B cell (primary cell): ENCODE measurements around the gene TMEM229A. TPM values are rescaled to one million over a fixed set of nuclear protein-coding genes. Genes with fewer than 3 reads are reported as not detected.
"Not testable (repeated sequence)": the region's sequence is repeated elsewhere in the genome, so short reads cannot be mapped to it uniquely, and the experiment has no call there.

ENCODE experiments used
- ATAC-seq: fragments of 200-7000 bp; cut with Tn5 transposase; one replicate; pipeline ENCODE4 v1.10.0; 2021; ENCODE audit warnings: low read depth, mild to moderate bottlenecking, moderate number of reproducible peaks, moderate library complexity
- CTCF ChIA-PET: fragments of 350-600 bp; sonication (Branson Sonifier 250); formaldehyde crosslinking; loops from one replicate; lab custom pipeline; 2021; ENCODE audit warnings: antibody characterized with exemption, inconsistent platforms; lab: Charles Lee
- POLR2A ChIA-PET: fragments of 350-600 bp; sonication (Branson Sonifier 250); formaldehyde crosslinking; loops from one replicate; lab custom pipeline; 2021; ENCODE audit warnings: antibody characterized with exemption; lab: Charles Lee
- DNase-seq: peaks from one replicate; pipeline ENCODE4 v3.0.0; 2013
- H2AFZ ChIP-seq: 2 replicates; pipeline ENCODE4 v1.6.1; 2012; ENCODE audit warnings: mild to moderate bottlenecking, low read depth, low read length; ENCODE audit not compliant: insufficient read depth, poor library complexity, severe bottlenecking
- H3K27ac ChIP-seq, 2 donors: 1 replicate in 1 of 2; 2 replicates in 1 of 2; pipeline ENCODE4 v1.5.1; 2012 to 2013; ENCODE audit warnings: low read length in 2 of 2, mild to moderate bottlenecking in 2 of 2, moderate library complexity in 1 of 2
- H3K27me3 ChIP-seq, 4 experiments: fragments of 200-600 bp in 1 of 4; sonication (generic) in 1 of 4; replicated peaks in 1 of 4; 1 replicate in 2 of 4; 2 replicates in 2 of 4; pipeline versions ENCODE4 v1.6.1 to v1.7.0; 2013 to 2016; ENCODE audit warnings: low read length in 3 of 4, mild to moderate bottlenecking in 2 of 4, mixed read lengths in 1 of 4, moderate library complexity in 1 of 4; ENCODE audit not compliant: insufficient read depth in 4 of 4, control insufficient read depth in 3 of 4; ENCODE audit errors: control extremely low read depth in 1 of 4
- H3K36me3 ChIP-seq, 2 experiments: replicated peaks in 1 of 2; 1 replicate in 1 of 2; 2 replicates in 1 of 2; pipeline versions ENCODE4 v1.6.1 to v1.7.1; 2013; ENCODE audit warnings: low read length in 1 of 2; ENCODE audit not compliant: insufficient read depth in 2 of 2, control insufficient read depth in 1 of 2; ENCODE audit errors: control extremely low read depth in 1 of 2, extremely low read depth in 1 of 2
- H3K4me1 ChIP-seq, 2 donors: fragments of 200-600 bp in 1 of 2; sonication (generic) in 1 of 2; 1 replicate in 1 of 2; 2 replicates in 1 of 2; pipeline versions ENCODE4 v1.5.1 to v1.6.1; 2013 to 2017; ENCODE audit warnings: low read length in 2 of 2; ENCODE audit not compliant: control insufficient read depth in 2 of 2, insufficient read depth in 2 of 2
- H3K4me2 ChIP-seq: replicated peaks from 2 replicates; pipeline ENCODE3; 2012; ENCODE audit warnings: mild to moderate bottlenecking, low read depth, low read length; ENCODE audit not compliant: poor library complexity, severe bottlenecking
- H3K4me3 ChIP-seq, 5 experiments: fragments of 200-600 bp in 1 of 5; sonication (generic) in 1 of 5; 1 replicate in 3 of 5; 2 replicates in 2 of 5; pipeline versions ENCODE4 v1.5.1 to v1.7.0; 2011 to 2016; ENCODE audit warnings: low read length in 4 of 5, mild to moderate bottlenecking in 4 of 5, low read depth in 2 of 5, control low read depth in 1 of 5, moderate library complexity in 1 of 5; ENCODE audit not compliant: insufficient read depth in 1 of 5; ENCODE audit errors: control extremely low read depth in 1 of 5, extremely low read depth in 1 of 5
- H3K79me2 ChIP-seq: fragments of 200-600 bp; sonication (generic); one replicate; pipeline ENCODE4 v1.6.0; 2016; ENCODE audit warnings: low read length; ENCODE audit not compliant: control insufficient read depth, insufficient read depth
- H3K9ac ChIP-seq: fragments of 200-600 bp; sonication (generic); 2 replicates; pipeline ENCODE4 v1.6.1; 2017; ENCODE audit warnings: mild to moderate bottlenecking, low read length, moderate library complexity
- H3K9me3 ChIP-seq, 3 donors: one replicate each; pipeline versions ENCODE4 v1.6.1 to v1.7.1; 2013; ENCODE audit warnings: low read length in 2 of 3; ENCODE audit not compliant: control insufficient read depth in 2 of 3, insufficient read depth in 1 of 3; ENCODE audit errors: control extremely low read depth in 1 of 3
- H4K20me1 ChIP-seq: 2 replicates; pipeline ENCODE4 v1.6.0; 2012; ENCODE audit warnings: mild to moderate bottlenecking, low read length; ENCODE audit not compliant: insufficient read depth, control insufficient read depth, poor library complexity, severe bottlenecking
- H3K27ac Mint-ChIP-seq: one replicate; pipeline ENCODE4 v1.8.0; 2021; ENCODE audit warnings: mixed read lengths
- H3K27me3 Mint-ChIP-seq: one replicate; pipeline ENCODE4 v1.8.0; 2021; ENCODE audit warnings: mixed read lengths
- H3K4me1 Mint-ChIP-seq: one replicate; pipeline ENCODE4 v1.8.0; 2021; ENCODE audit warnings: mixed read lengths
- H3K4me3 Mint-ChIP-seq: one replicate; pipeline ENCODE4 v1.8.0; 2021; ENCODE audit warnings: mixed read lengths
- H3K9me3 Mint-ChIP-seq: one replicate; pipeline ENCODE4 v1.8.0; 2022; ENCODE audit warnings: mixed read lengths; ENCODE audit not compliant: insufficient read depth
- CTCF ChIP-seq: fragments of 200-600 bp; IDR thresholded peaks from one replicate; pipeline ENCODE4 v1.8.0; 2022; ENCODE audit warnings: antibody characterized with exemption, mild to moderate bottlenecking
- EZH2 ChIP-seq: IDR thresholded peaks from 2 replicates; pipeline ENCODE4 v1.6.1; 2012; ENCODE audit warnings: borderline replicate concordance, low read depth, mild to moderate bottlenecking, moderate library complexity, low read length; ENCODE audit not compliant: insufficient read depth, poor library complexity, severe bottlenecking
- WGBS: methylation state at CpG from one replicate; pipeline ENCODE4 v1.1.5; 2013; ENCODE audit warnings: missing lambda C conversion rate; ENCODE audit not compliant: insufficient coverage; 5-methylcytosine and 5-hydroxymethylcytosine counted together
- intact Hi-C: fragments of 100-400 bp; cut with micrococcal nuclease; formaldehyde crosslinking; loops from one replicate; pipeline ENCODE4 v1.10.0; 2022
- polyA plus RNA-seq: library from polyadenylated mRNA; depleted of rRNA; stranded (reverse); fragments of >200 nt; gene quantifications from 2 replicates; pipeline ENCODE4 v1.2.3, GENCODE V29; 2012
- total RNA-seq, 2 donors: library from RNA; stranded (reverse); fragments of 120-200 nt in 1 of 2; gene quantifications; 1 replicate in 1 of 2; 2 replicates in 1 of 2; pipeline versions ENCODE4 v1.2.3 to v1.2.4, GENCODE V29; 2013 to 2022

TMEM229A gene
- total and polyA plus RNA-seq, 2 donors (not counting 1 experiment from before 2014, with no cell fraction given), result not detected

GRCh38 chr7:124009321-124009720, 23.5 kb downstream of the TMEM229A start:
- POLR2A ChIA-PET, result no interaction called here
- WGBS, result 20% methylated on average over 1 of the region's 2 CpGs

DNA sequence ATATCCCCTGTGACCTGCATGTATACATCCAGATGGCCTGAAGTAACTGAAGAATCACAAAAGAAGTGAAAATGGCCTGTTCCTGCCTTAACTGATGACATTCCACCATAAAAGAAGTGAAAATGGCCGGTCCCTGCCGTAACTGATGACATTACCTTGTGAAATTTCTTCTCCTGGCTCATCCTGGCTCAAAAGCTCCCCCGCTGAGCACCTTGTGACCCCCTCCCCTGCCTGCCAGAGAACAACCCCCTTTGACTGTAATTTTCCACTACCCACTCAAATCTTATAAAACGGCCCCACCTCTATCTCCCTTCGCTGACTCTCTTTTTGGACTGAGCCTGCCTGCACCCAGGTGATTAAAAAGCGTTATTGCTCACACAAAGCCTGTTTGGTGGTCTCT, 24.6 kb downstream of the TMEM229A start:
- H3K9me3 Mint-ChIP-seq, H3K4me1 ChIP-seq, H4K20me1 ChIP-seq, H3K27ac ChIP-seq, H3K79me2 ChIP-seq, H2AFZ ChIP-seq, H3K9me3 ChIP-seq, H3K36me3 ChIP-seq, POLR2A ChIA-PET, DNase-seq, H3K9ac ChIP-seq, H3K27ac Mint-ChIP-seq, intact Hi-C loops, H3K27me3 ChIP-seq, H3K4me2 ChIP-seq, ATAC-seq, CTCF ChIA-PET, H3K4me3 Mint-ChIP-seq, H3K4me3 ChIP-seq, H3K27me3 Mint-ChIP-seq, H3K4me1 Mint-ChIP-seq: not testable (repeated sequence)
- WGBS, result 85% methylated on average over 6 of the region's 6 CpGs

More at GRCh38 chr7:124009321-124009720, 23.5 kb downstream of the TMEM229A start:
- H3K9me3 ChIP-seq, result no peaks in the 10 kb centered on the region
- Mint-ChIP-seq H3K27me3 (peaks cover 3% of the 10 kb centered on the region), H3K4me1 (no peaks in the 10 kb centered on the region), H3K4me3 (no peak overlapping the region), H3K27ac (no peak overlapping the region), H3K9me3 (no peaks in the 10 kb centered on the region)
- no peak overlapping the region for H3K9ac ChIP-seq
- H3K79me2 ChIP-seq, result no peaks in the 10 kb centered on the region
- no peaks in the 10 kb centered on the region for H4K20me1 ChIP-seq
- no peaks in the 10 kb centered on the region for H3K27me3 ChIP-seq
- DNase-seq (no peak), ATAC-seq (no peak)
- intact Hi-C loops, result no loop called here
- no peaks in the 10 kb centered on the region for H3K36me3 ChIP-seq
- H3K4me1 ChIP-seq, result no peaks in the 10 kb centered on the region
- TF ChIP-seq CTCF, result no peak
- no peak for TF ChIP-seq EZH2
- CTCF ChIA-PET, result no interaction called here
- H2AFZ ChIP-seq, result no peak overlapping the region
- H3K27ac ChIP-seq, result no peak overlapping the region
- H3K4me2 ChIP-seq, result no peak overlapping the region
- no peak overlapping the region for H3K4me3 ChIP-seq
